IPS-18c (cell line): ENCODE data around the gene HLA-A.
"Not testable (repeated sequence)": the region's sequence is repeated elsewhere in the genome, so short reads cannot be mapped to it uniquely, and the experiment has no call there.

ENCODE experiments used
- H3K4me3 ChIP-seq: 2 replicates; pipeline ENCODE4 v1.7.0; 2013; ENCODE audit warnings: low read depth, mild to moderate bottlenecking, low read length, moderate library complexity; ENCODE audit not compliant: insufficient read depth
- H3K9me3 ChIP-seq: one replicate; pipeline ENCODE4 v1.6.1; 2013; ENCODE audit warnings: mild to moderate bottlenecking, low read length, moderate library complexity; ENCODE audit not compliant: control insufficient read depth, insufficient read depth

Gene HLA-A

GRCh38 chr6:29968905-29969304, 26.6 kb downstream of the HLA-A start:
- Histone ChIP-seq H3K9me3 (no peaks in the 10 kb centered on the region), H3K4me3 (no peak overlapping the region)

DNA sequence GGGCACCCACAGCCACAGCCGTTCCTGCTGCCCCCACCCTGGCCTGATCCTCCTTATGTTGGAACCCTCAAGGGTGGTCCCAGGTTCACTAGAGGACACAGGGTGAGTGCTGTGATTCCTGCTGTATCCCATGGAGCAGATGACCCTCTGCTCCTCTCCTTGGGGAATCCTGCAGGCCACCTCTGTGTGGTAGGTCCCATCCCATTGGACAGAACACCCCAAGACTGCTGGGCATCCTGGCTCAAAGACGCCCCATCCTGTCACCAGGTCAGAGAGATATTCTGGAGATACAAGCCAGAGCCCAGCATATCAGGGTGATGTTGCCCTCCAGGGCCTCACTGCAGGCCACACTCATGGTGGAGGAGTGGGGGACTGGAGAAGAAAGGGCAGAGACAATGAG, 28.4 kb downstream of the HLA-A start:
- Histone ChIP-seq H3K9me3 (no peaks in the 10 kb centered on the region), H3K4me3 (no peak overlapping the region)

- H3K4me3 ChIP-seq, result peak overlapping the region; percentile 50
- H3K9me3 ChIP-seq, result no peaks in the 10 kb centered on the region
Measured at GRCh38 chr6:29974901-29975560, 32.7 kb downstream of the HLA-A start.

- Histone ChIP-seq H3K9me3 (no peaks in the 10 kb centered on the region), H3K4me3 (peak overlapping the region; percentile 50; the same call in 1 of the 2 replicates)
Measured at GRCh38 chr6:29975561-29975907, 33.2 kb downstream of the HLA-A start.

GRCh38 chr6:29976253-29976587, 33.9 kb downstream of the HLA-A start:
- peak overlapping the region; percentile 15 for H3K4me3 ChIP-seq

DNA sequence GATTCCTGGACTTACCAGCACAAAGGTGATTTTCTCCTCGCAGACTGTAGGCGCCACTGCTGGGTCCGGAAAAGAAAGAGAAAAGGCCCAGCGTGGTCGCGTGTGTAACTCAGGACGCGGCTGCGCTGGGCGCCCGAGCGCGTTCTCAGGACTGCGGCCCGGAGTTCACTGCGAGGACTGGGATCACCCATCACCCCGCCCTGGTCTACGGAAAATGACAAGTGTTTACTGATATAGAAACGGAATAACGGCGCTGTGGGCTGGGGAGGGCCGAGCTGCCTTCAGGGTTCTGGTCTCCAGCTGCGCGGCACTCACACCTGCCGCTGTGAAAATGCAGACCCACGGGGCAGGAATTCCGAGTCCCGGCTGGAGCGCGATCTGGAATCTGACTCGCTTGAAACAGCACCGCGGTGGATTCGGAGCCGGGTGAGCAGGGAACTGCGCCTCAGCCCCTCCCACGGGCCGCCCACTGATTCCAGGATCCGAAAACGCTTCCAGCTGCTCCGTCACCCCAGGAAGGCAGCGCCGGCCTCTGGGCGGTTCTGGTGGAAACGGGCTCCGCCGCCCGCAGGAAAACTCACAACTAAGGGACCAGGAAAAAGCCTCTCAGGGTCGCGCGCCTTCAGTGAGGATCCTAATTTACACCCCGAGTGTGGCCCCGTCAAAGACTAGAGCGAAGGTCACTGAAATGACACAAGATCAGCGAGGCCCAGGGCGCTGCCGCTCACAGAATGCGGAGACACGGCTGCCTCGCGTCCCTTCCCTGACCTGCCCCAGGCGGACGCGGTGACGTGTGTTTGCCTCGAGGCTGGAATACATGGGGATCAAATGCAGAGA, 34.5 kb downstream of the HLA-A start:
- Histone ChIP-seq H3K4me3 (peak overlapping the region; percentile 44; the same call in 1 of the 2 replicates), H3K9me3 (no peaks in the 10 kb centered on the region)

More at GRCh38 chr6:29976253-29976587, 33.9 kb downstream of the HLA-A start:
- no peaks in the 10 kb centered on the region for H3K9me3 ChIP-seq

DNA sequence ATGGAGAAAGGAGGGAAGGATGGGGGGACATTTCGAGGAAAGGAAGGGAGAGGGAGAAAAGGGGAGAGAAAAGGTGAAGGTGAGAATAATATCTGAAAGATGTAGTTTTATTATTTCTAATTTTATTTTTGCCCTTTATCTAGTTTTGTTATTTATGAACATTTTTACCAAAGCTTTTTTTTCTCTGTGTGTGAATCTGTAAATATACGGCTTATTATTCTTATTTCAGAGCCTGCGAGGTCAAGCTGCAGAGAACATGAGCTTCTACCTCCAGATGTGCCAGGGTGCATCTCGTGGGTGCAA, 35.0 kb downstream of the HLA-A start:
- Histone ChIP-seq H3K9me3 (no peaks in the 10 kb centered on the region), H3K4me3 (peak overlapping the region; percentile 44; the same call in 1 of the 2 replicates)

- H3K4me3 ChIP-seq, H3K9me3 ChIP-seq: not testable (repeated sequence)
Measured at GRCh38 chr6:29980013-29980412, 37.7 kb downstream of the HLA-A start.

GRCh38 chr6:29980511-29980910, 38.2 kb downstream of the HLA-A start:
- H3K4me3 ChIP-seq, result no peak overlapping the region
- no peaks in the 10 kb centered on the region for H3K9me3 ChIP-seq

GRCh38 chr6:29981211-29981812, 39.0 kb downstream of the HLA-A start:
- no peaks in the 10 kb centered on the region for H3K9me3 ChIP-seq
- H3K4me3 ChIP-seq, result no peak overlapping the region

DNA sequence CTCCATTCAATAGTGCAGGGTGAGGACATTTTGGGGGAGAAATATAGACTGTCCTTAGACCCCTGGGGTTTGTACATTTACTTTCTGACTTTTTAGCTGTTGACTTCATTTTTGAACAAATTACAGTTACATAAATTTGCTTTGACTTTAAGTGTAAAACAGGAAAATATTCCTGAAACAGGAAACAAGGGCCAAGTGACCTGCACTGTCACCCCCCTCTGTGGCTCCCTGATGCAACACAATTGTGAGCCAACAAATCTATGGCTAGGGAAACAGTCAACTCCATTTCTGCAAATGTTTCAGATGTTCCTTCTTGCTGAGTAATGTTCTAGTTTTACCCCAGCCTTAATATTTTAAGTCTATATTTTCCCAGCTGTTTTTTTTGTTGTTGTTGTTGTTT, 39.8 kb downstream of the HLA-A start:
- Histone ChIP-seq H3K4me3 (no peak overlapping the region), H3K9me3 (no peaks in the 10 kb centered on the region)

DNA sequence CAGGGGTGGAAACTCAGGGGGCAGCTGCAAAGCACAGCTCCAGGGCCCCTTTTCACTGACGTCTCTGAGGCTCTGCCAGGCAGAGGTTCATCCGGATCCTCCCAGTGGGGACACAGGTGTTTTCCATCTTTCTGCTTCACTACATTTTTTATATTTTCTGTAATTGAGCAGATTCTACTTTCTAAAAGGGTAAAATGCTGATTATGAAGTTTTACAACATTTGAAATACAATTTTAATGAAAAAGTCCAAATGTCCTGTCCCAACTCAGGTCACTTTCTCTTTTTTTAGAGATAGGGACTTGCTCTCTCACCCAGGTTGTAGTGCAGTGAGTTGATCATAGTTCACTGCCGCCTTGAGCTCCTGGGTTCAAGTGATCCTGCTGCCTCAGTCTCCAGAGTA, 41.9 kb downstream of the HLA-A start:
- H3K4me3 ChIP-seq, result no peak overlapping the region
- no peaks in the 10 kb centered on the region for H3K9me3 ChIP-seq

DNA sequence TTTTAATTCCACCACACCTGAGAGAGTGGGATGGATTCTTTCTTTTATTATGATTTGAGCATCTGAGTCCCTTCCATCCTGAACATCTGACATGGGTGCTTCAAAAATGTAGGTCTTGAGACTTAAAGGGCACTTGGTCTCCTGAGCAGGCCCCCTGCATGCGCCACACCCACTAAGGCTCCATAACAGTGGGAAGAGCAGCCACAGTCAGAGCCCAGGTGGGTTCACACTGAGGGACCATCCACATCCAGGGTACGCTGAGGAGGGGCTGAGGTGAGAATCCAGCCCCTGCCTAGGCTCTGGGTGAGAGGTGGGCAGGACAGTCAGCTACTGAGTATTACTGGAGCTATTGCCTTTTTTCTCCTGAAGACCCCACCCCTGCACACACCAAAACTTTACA, 42.7 kb downstream of the HLA-A start:
- Histone ChIP-seq H3K9me3 (no peaks in the 10 kb centered on the region), H3K4me3 (no peak overlapping the region)

GRCh38 chr6:29986179-29986781, 43.9 kb downstream of the HLA-A start:
- Histone ChIP-seq H3K9me3 (no peaks in the 10 kb centered on the region), H3K4me3 (no peak overlapping the region)

GRCh38 chr6:29989211-29989610, 46.9 kb downstream of the HLA-A start:
- H3K4me3 ChIP-seq, result no peak overlapping the region
- H3K9me3 ChIP-seq, result no peaks in the 10 kb centered on the region

DNA sequence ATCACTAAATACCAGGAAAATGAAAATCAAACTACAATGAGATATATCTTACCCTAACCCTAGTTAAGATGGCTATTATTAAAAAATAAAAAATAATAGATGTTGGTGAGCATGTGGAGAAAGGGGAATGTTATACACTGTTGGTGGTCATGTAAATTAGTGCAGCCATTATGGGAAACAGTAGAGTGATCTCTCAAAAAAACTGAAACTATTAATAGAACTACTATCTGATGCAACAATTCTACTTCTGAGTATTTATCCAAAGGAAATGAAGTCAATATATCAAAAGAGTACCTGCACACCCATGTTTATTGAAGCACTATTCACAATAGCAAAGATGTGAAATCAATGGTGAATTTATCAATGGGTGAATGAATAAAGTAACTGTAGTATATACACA, 48.6 kb downstream of the HLA-A start:
- Histone ChIP-seq H3K9me3 (no peaks in the 10 kb centered on the region), H3K4me3 (no peak overlapping the region)

- Histone ChIP-seq H3K4me3 (no peak overlapping the region), H3K9me3 (no peaks in the 10 kb centered on the region)
Measured at GRCh38 chr6:29992807-29993206, 50.5 kb downstream of the HLA-A start.

GRCh38 chr6:29994826-29995225, 52.5 kb downstream of the HLA-A start:
- Histone ChIP-seq H3K4me3 (no peak overlapping the region), H3K9me3 (no peaks in the 10 kb centered on the region)
